22Rv1 (cell line): ENCODE data around the gene GPD2.

ENCODE experiments used
- ZFX ChIP-seq: fragments of 450-650 bp; IDR thresholded peaks from 2 replicates; pipeline ENCODE4 v1.6.1; 2017; ENCODE audit warnings: antibody characterized with exemption, borderline replicate concordance
- TF ChIP-seq, protein P1 (sequence below): fragments of 450-650 bp; IDR thresholded peaks from 2 replicates; pipeline ENCODE4 v1.5.1; 2017; ENCODE audit warnings: mild to moderate bottlenecking

DNA sequence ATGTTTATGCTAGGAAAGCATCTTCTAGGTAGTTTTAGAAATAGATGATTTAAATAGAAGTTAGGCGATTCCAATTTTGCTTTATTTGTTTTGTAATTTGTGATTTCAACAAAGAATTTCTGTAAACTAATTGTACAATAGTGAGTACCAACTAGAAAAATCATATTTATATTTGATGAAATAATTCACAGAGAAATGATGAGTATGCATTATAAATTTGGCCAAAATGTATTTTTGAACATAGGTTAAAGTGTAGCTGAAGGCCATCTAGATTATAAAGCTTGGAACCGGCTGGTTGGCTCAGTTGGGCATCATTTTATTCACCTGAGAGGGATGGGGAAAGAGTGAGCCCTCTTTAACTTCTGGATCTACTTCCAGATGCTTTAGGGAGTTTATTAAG, 50.4 kb downstream of the GPD2 start:
- TF ChIP-seq, protein P1, sequence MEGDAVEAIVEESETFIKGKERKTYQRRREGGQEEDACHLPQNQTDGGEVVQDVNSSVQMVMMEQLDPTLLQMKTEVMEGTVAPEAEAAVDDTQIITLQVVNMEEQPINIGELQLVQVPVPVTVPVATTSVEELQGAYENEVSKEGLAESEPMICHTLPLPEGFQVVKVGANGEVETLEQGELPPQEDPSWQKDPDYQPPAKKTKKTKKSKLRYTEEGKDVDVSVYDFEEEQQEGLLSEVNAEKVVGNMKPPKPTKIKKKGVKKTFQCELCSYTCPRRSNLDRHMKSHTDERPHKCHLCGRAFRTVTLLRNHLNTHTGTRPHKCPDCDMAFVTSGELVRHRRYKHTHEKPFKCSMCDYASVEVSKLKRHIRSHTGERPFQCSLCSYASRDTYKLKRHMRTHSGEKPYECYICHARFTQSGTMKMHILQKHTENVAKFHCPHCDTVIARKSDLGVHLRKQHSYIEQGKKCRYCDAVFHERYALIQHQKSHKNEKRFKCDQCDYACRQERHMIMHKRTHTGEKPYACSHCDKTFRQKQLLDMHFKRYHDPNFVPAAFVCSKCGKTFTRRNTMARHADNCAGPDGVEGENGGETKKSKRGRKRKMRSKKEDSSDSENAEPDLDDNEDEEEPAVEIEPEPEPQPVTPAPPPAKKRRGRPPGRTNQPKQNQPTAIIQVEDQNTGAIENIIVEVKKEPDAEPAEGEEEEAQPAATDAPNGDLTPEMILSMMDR, result no peak
- TF ChIP-seq ZFX, result no peak
